HepG2 (cell line): ENCODE measurements around the gene EGLN1. TPM values are rescaled to one million over a fixed set of nuclear protein-coding genes. Genes with fewer than 3 reads are reported as not detected.

Source experiments
- ARNTL ChIP-seq: sonication (generic); formaldehyde crosslinking; IDR thresholded peaks from 2 replicates; pipeline ENCODE4 v1.4.0; 2020; ENCODE audit warnings: mild to moderate bottlenecking, missing genetic modification reagents
- ATF4 ChIP-seq, 2 experiments: fragments of 450-650 bp in 1 of 2; sonication (generic) in 1 of 2; formaldehyde crosslinking; IDR thresholded peaks; 2 replicates each; pipeline versions ENCODE4 v1.5.0 to v1.8.0; 2020 to 2022; ENCODE audit warnings: mild to moderate bottlenecking in 1 of 2, missing genetic modification reagents in 1 of 2
- DDIT3 ChIP-seq: sonication (generic); formaldehyde crosslinking; IDR thresholded peaks from 2 replicates; pipeline ENCODE4 v1.4.0; 2020; ENCODE audit warnings: mild to moderate bottlenecking, missing genetic modification reagents
- ELF3 ChIP-seq: IDR thresholded peaks from 2 replicates; pipeline ENCODE4 v1.6.1; 2016; ENCODE audit warnings: missing genetic modification reagents, missing compliant biosample characterization
- FOSL2 ChIP-seq: sonication (generic); formaldehyde crosslinking; IDR thresholded peaks from 2 replicates; pipeline ENCODE4 v1.4.0; 2020; ENCODE audit warnings: missing genetic modification reagents
- HMGXB4 ChIP-seq, 2 experiments: sonication (generic) in 1 of 2; formaldehyde crosslinking in 1 of 2; IDR thresholded peaks; 2 replicates each; pipeline versions ENCODE4 v1.4.0 to v1.6.1; 2018 to 2020; ENCODE audit warnings: missing genetic modification reagents in 2 of 2, borderline replicate concordance in 1 of 2, low read depth in 1 of 2, mild to moderate bottlenecking in 1 of 2, missing biosample characterization in 1 of 2
- HOXA3 ChIP-seq: sonication (generic); formaldehyde crosslinking; IDR thresholded peaks from 2 replicates; pipeline ENCODE4 v1.5.0; 2020; ENCODE audit warnings: missing genetic modification reagents
- KIAA2018 ChIP-seq: sonication (generic); formaldehyde crosslinking; IDR thresholded peaks from 2 replicates; pipeline ENCODE4 v1.5.0; 2020; ENCODE audit warnings: mild to moderate bottlenecking, missing genetic modification reagents, borderline replicate concordance
- MEIS2 ChIP-seq: sonication (generic); formaldehyde crosslinking; IDR thresholded peaks from 2 replicates; pipeline ENCODE4 v1.9.0; 2021; ENCODE audit warnings: mild to moderate bottlenecking, missing genetic modification reagents
- REPIN1 ChIP-seq: sonication (generic); formaldehyde crosslinking; IDR thresholded peaks from 2 replicates; pipeline ENCODE4 v1.8.0; 2022; ENCODE audit warnings: missing genetic modification reagents, low read depth, mild to moderate bottlenecking, borderline replicate concordance
- STAG1 ChIP-seq: sonication (generic); formaldehyde crosslinking; IDR thresholded peaks from 2 replicates; pipeline ENCODE4 v1.4.0; 2020; ENCODE audit warnings: missing genetic modification reagents
- TBX2 ChIP-seq: sonication (generic); formaldehyde crosslinking; IDR thresholded peaks from 2 replicates; pipeline ENCODE4 v1.5.0; 2020; ENCODE audit warnings: missing genetic modification reagents, mild to moderate bottlenecking, borderline replicate concordance
- ZMYM4 ChIP-seq: sonication (generic); formaldehyde crosslinking; IDR thresholded peaks from 2 replicates; pipeline ENCODE4 v1.8.1; 2023; ENCODE audit warnings: mild to moderate bottlenecking, missing genetic modification reagents
- ZNF234 ChIP-seq: sonication (generic); formaldehyde crosslinking; conservative IDR thresholded peaks from 2 replicates; pipeline ENCODE4 v1.5.1; 2020; ENCODE audit warnings: mild to moderate bottlenecking, missing genetic modification reagents
- ZNF773 ChIP-seq: sonication (generic); formaldehyde crosslinking; IDR thresholded peaks from 2 replicates; pipeline ENCODE4 v1.4.0; 2020; ENCODE audit warnings: missing genetic modification reagents, borderline replicate concordance
- ZNF788 ChIP-seq: sonication (generic); formaldehyde crosslinking; IDR thresholded peaks from 2 replicates; pipeline ENCODE4 v1.5.0; 2020; ENCODE audit warnings: mild to moderate bottlenecking, missing genetic modification reagents, borderline replicate concordance
- polyA plus RNA-seq, 8 experiments: library from polyadenylated mRNA; depleted of rRNA in 3 of 8; stranded (reverse) in 7 of 8; unstranded in 1 of 8; fragments of >200 nt; fragmentation: Illumina TruSeq in 4 of 8; extraction: Trizol in 4 of 8; gene quantifications; 2 replicates each; pipeline versions ENCODE4 v1.2.1 to v1.2.3, GENCODE V29; 2011 to 2016; ENCODE audit warnings: low read depth in 4 of 8, missing spikeins in 1 of 8, mixed read lengths in 1 of 8; ENCODE audit not compliant: insufficient read depth in 1 of 8
- total RNA-seq, 5 experiments: library from RNA; depleted of rRNA; stranded (reverse); fragments of >200 nt; fragmentation: Illumina TruSeq; extraction: Trizol; gene quantifications; 2 replicates each; pipeline ENCODE4 v1.2.3, GENCODE V29; 2016; ENCODE audit warnings: low read depth in 1 of 5

Gene EGLN1
- total and polyA plus RNA-seq, 2 of the 13 experiments (the other 11 are each of a cell fraction or from before 2014, with no cell fraction given): 34.4 to 44.1 TPM

DNA sequence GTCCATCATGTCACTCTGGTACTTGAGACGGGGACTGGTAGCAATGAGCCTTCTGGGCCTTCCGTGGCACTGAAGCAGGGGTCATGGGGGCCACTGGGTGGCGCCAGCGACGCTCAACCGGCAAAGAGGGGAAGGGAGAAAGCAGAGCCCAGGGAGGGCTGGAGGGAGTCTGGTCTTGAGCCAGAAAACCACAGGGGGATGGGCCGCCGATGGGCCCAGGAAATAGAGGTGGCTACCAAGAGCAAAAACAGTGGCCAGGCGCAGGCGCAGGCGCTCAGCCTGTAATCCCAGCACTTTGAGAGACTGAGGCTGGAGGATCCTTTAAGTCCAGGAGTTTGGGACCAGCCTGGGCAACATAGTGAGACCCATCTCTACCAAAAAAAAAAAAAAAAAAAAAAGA, 106.2 kb downstream of the EGLN1 start (continued):
- TF ChIP-seq KIAA2018 (CRISPR knock-in tag) (no peak), ZNF773 (CRISPR knock-in tag) (no peak), STAG1 (CRISPR knock-in tag) (peak; percentile 82), ZNF234 (CRISPR knock-in tag) (no peak), REPIN1 (0 out of 2 replicates have a peak, but pooled peaks have one; percentile 34), ARNTL (CRISPR knock-in tag) (no peak), DDIT3 (no peak), ATF4 (CRISPR knock-in tag; IDR thresholded peaks at IDR 0.05) (no peak), TBX2 (CRISPR knock-in tag) (peak; percentile 30; the same call in 1 of the 2 replicates), ZMYM4 (CRISPR knock-in tag) (peak; percentile 55; the same call in 1 of the 2 replicates), FOSL2 (CRISPR knock-in tag) (no peak), ZNF788 (CRISPR knock-in tag) (peak; percentile 56; the same call in 1 of the 2 replicates), MEIS2 (0 out of 2 replicates have a peak, but pooled peaks have one; percentile 33), ELF3 (CRISPR knock-in tag) (0 out of 2 replicates have a peak, but pooled peaks have one; percentile 7), HMGXB4 (CRISPR knock-in tag; IDR thresholded peaks at IDR 0.05; ENCODE audit: borderline replicate concordance in 1 of 2, low read depth in 1 of 2) (0 out of 4 replicates have a peak, but pooled peaks of 1 of the 2 experiments have one; percentile 35), HOXA3 (CRISPR knock-in tag) (0 out of 2 replicates have a peak, but pooled peaks have one; percentile 15)
